NCI-H510A treated with DMSO at 0.1 percent for 48 hours (cell line): ENCODE measurements around the gene DTL.

Experiments
- DNase-seq: peaks from one replicate; lab custom pipeline; 2025; lab: John Stamatoyannopoulos, UW

The DTL gene

DNA sequence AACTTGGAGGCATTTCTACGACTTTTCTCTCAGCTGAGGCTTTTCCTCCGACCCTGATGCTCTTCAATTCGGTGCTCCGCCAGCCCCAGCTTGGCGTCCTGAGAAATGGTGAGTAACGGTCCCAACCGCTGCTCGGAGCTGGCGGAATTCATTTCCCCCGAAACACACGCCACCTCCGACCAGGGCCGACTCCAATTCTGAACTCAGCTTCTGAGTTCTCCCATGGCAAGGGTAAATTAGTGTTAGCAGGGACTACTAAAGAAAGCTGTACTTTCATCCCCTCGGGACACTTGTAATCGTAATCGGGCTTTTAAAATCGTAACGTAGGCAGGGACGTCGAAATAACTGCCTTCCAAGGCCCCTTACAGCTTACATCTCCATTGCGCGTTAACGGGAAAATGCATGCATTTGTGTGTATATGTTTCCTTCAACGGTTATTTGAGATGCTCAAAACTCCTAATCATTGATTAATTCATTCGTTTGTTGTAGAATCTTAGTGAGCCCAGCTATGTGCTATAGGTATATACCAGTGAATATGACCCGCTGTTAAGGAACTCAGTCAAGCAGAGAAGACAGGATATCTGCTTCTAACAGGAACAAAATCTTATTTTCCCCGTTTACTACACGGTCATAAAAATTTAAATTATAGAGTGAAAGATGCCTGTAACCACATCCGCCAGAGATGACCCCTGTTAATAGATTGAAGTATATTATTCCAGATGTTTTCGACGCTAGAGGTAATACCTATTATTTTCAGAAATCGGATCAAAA, 472 bp downstream of the DTL start:
- DNase-seq, result no peak

DNA sequence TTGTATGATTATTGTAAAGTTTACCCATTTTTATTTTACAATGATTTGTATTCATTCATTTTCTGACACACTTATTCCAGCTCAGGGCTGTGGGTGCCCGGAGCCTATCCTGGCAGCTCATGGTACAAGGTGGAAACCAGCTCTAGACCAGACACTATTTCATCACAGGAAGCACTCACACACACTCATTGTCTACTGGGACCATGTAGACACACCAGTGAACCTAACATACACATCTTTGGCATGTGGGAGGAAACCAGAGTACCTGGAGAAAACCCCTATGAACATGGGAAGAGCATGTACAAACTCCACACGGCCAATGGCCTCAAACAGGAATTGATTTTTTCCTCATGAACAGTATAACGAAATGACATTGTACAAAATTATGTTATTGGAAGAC, 2.4 kb downstream of the DTL start:
- no peak for DNase-seq

- DNase-seq, result no peak
Measured at GRCh38 chr1:212039622-212040021, 4.1 kb downstream of the DTL start.

- no peak for DNase-seq
Measured at GRCh38 chr1:212040629-212041412, 5.3 kb downstream of the DTL start.

DNA sequence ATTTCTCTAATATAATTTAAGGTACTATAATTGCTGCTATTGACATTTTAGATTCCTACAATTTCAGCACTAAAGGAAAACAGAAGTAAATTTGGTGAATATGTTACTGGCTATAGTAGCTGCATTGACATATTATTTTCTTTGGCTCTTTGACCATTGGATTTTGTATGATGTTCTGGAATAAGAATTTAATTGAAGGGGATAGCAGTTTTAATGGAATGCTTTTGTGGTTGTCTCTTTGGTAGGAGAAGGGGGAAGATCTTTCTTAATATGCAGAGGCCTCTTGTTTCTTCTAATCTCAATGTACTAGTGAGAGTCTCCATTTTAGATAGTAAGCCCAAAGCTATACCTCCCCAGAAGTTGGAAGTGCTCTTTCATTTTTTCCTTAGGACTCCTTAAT, 6.9 kb downstream of the DTL start:
- DNase-seq, result no peak

GRCh38 chr1:212044851-212045250, 9.3 kb downstream of the DTL start:
- no peak for DNase-seq

DNA sequence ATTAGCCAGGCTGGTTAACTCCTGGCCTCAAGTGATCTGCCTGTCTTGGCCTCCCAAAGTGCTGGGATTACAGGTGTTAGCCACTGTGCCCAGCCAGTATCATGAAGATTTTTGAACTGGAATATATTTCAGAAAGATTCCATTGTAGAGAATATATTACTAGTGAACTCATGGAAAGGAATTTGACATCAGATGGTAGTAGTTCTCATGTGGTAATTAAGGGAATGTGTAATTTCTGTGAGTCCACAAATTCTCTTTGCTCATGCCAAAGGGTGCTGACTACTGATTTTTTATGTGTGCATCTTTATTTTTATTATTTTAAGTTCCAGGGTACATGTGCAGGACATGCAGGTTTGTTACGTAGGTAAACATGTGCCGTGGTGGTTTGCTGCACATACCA, 10.4 kb downstream of the DTL start:
- DNase-seq, result no peak

DNA sequence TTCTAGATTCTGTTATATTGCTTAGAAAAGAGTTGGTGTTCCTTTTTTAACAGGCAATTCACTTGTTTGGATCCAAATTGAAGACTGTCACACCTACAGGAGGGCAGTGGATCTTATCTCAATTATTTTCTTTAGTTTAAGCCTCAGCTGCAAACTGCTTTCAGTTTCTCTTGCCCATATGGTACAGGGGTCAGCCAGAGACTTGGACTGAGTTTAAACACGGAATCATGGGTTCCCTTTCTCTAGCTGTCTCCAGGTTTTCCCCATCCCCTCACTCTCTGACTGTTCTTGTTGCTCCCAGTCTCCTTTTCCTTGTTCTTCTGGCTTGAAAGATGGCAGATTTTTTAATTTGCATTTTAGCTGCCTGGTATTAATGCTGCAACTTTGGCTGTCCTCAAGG, 18.4 kb downstream of the DTL start:
- no peak for DNase-seq

DNA sequence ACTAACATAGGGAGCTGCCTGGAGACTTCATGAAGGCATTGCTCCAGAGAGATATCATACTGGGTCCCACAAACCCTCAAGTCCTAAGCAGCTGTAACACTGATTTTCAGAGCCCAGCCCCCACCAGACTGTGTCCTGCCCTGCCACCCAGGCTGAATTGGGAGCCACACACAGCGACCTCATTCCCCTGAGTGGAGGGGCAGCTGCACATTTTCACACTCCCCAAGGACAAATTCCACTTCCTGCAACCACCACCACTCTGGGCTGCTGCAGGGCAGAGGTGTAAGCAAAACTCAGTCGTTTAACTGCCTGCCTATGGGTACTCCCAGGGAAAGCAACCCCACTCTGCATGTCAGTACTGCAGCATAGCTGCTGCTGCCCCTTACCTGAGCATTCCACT, 19.8 kb downstream of the DTL start:
- DNase-seq, result no peak

DNA sequence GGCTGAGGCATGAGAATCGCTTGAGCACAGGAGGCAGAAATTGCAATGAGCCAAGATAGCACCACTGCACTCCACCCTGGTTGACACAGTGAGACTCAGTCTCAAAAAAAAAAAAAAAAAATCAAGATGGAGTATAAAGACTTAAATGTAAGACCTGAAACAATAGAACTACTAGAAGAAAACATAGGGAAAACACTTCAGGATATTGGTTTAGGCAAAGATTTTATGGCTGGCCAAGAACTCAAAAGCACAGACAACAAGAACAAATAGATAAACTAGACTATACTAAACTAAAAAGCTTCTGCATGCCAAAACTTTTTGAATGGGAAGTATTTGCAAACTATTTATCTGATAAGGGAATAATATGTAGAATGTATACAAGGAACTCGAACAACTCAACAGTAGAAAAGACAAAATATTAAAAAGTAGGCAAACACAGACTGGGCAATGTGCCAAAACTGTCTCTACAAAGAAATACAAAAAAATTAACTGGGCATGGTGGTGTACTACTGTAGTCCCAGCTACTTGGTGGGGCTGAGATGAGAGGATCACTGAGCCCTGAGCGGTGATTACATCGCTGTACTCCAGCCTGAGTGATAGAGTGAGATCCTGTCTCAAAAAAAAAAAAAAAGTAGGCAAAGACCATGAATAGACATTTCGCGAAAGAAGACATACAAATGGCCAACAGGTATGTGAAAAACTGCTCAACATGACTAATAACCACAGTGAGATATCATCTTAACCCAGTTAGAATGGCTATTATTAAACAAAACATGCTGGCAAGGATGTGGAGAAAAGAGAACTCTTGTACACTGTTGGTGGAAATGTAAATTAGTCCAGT, 25.3 kb downstream of the DTL start:
- no peak for DNase-seq

- DNase-seq, result peak; percentile 47
Measured at GRCh38 chr1:212062832-212063438, 27.4 kb downstream of the DTL start.

GRCh38 chr1:212067787-212068186, 32.2 kb downstream of the DTL start:
- DNase-seq, result no peak

DNA sequence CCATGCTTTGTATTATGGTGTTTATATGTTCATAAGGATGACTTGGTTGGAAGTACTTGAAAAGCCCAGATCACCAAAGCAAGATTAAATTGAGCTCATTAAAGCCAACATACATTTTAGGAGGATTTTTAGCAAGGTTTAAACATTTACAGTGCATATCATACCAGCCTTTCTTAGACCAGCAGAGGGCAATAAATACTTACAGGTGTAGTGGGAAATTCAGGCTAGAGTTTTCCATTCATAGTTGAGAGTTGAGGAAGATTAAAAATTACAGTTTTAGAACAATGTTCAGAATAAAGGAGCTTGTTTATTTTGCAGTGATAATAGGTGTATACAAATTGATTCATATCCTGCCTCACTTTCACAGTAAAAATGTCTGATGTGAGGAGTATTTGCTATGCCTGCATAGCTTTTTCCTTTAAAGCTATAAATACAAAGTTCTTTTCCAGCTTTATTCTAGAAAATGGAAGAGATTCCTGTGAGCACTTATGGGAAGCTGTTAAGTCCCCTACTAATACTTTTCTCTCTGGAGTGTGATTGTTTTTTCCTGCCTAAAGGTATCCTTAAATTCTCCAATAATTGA, 35.3 kb downstream of the DTL start:
- DNase-seq, result peak; percentile 38

DNA sequence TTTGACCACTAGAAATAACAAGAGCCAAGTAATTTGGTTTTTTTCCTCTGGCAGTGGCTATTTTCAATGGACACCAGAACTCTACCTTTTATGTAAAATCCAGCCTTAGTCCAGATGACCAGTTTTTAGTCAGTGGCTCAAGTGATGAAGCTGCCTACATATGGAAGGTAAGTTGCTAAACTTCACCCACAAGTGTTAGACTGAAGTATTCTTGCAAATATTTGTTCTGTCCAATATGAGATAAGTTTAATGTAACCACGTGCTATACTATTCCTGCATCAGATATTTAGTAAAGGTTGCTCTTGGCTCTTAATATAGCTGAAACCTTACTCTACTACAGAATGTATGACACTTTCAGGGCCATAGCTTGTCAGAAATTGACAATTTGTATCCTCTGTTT, 36.5 kb downstream of the DTL start:
- DNase-seq, result no peak

GRCh38 chr1:212073490-212073889, 37.9 kb downstream of the DTL start:
- no peak for DNase-seq

- no peak for DNase-seq
Measured at GRCh38 chr1:212074313-212074712, 38.8 kb downstream of the DTL start.

GRCh38 chr1:212074856-212075255, 39.3 kb downstream of the DTL start:
- DNase-seq, result no peak

- no peak for DNase-seq
Measured at GRCh38 chr1:212077028-212077427, 41.5 kb downstream of the DTL start.

DNA sequence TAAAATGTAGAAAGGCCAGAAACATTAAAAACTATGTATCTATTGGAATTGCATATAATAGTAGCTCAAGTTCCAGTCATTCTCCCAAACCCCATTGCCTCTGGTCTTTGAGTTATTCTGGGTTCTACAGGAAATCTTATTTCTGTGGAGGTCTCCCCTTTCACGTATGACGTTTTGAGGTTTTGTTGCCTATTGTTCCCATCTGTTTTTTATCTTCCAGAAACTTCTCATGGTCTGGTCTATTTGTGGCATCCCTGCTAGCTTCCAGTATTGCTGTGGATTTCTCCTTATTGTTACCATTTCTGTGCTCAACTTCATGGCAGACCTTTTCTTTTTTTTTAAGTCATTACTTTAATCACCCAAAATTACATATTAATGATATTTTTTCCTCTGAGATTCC, 43.3 kb downstream of the DTL start:
- no peak for DNase-seq

DNA sequence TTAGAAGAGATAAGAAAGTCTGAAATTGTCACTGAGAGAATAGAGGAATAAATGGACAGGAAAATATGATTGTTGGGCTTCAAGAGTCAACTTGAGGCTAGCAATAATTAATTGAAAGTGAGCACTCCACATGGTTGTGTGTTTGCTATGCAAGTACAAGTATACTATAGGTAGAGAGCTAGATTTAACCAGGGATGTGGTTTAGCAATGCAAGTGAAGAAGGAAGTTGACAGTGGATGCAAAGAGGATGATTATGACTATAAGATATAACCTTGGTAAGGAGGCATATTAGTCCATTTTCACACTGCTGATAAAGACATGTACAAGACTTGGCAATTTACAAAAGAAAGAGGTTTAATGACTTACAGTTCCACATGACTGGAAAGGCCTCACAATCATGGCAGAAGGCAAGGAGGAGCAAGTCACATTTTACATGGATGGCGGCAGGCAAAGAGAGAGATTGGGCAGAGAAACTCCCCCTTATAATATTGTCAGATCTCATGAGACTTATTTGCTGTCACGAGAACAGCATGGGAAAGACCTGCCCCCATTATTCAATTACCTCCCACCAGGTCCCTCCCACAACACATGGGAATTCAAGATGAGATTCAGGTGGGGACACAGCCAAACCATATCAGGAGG, 47.3 kb downstream of the DTL start:
- no peak for DNase-seq

- no peak for DNase-seq
Measured at GRCh38 chr1:212089560-212090163, 54.1 kb downstream of the DTL start.
